ENCODE results near the gene B4GALNT2. TPM values are rescaled to one million over a fixed set of nuclear protein-coding genes. Genes with fewer than 3 reads are reported as not detected.
"Not testable (repeated sequence)": the region's sequence is repeated elsewhere in the genome, so short reads cannot be mapped to it uniquely, and the experiment has no call there.

B4GALNT2 gene
- total RNA-seq (ENCODE audit: low replicate concordance): 0.60 and 3.7 TPM in 2 replicates
- long read RNA-seq, full-length matches to known transcripts: 2 of 4 reads
- long read RNA-seq, partial matches to known transcripts: 1 of 4 reads
- long read RNA-seq, other reads (novel, unspliced or antisense): 1 of 4 reads

- peak within 1 kb of the TSS; percentile 78 for H3K4me3 Mint-ChIP-seq
- H3K27me3 Mint-ChIP-seq: peaks cover 86% of the 10 kb centered on the region
- H3K4me1 Mint-ChIP-seq (ENCODE audit: unreplicated experiment): peaks cover 4% of the 10 kb centered on the region
- H3K9me3 Mint-ChIP-seq: peaks cover 3% of the 10 kb centered on the region
- no peak for DNase-seq (ENCODE audit: extremely low spot score, unreplicated experiment)
- no peak for TF ChIP-seq CTCF (conservative IDR thresholded peaks at IDR 0.05)
- H3K27ac Mint-ChIP-seq: no peak within 1 kb of the TSS
- H3K36me3 Mint-ChIP-seq: peaks cover 8% of the 10 kb centered on the region
Observed at GRCh38 chr17:49132699-49133364, at the start of gene B4GALNT2. TSS of gene B4GALNT2 (plus strand) at chr17:49132769. CDS start at chr17:49132793, 24 bp downstream.

GRCh38 chr17:49085046-49085445 lies 47.5 kb upstream of the B4GALNT2 start:
- not testable (repeated sequence) for H3K4me3 Mint-ChIP-seq; H3K4me1 Mint-ChIP-seq (ENCODE audit: unreplicated experiment); H3K9me3 Mint-ChIP-seq; H3K36me3 Mint-ChIP-seq; DNase-seq (ENCODE audit: extremely low spot score, unreplicated experiment); H3K27ac Mint-ChIP-seq
- peaks cover 37% of the 10 kb centered on the region for H3K27me3 Mint-ChIP-seq

- H3K36me3 Mint-ChIP-seq: peaks cover under 1% of the 10 kb centered on the region
- H3K4me1 Mint-ChIP-seq (ENCODE audit: unreplicated experiment): no peaks in the 10 kb centered on the region
- no peak overlapping the region for H3K4me3 Mint-ChIP-seq
- H3K9me3 Mint-ChIP-seq: peaks cover 1% of the 10 kb centered on the region
- TF ChIP-seq CTCF (conservative IDR thresholded peaks at IDR 0.05): no peak
- no peak for DNase-seq (ENCODE audit: extremely low spot score, unreplicated experiment)
- H3K27me3 Mint-ChIP-seq: peaks cover 37% of the 10 kb centered on the region
- H3K27ac Mint-ChIP-seq: no peak overlapping the region
Observed at GRCh38 chr17:49085565-49086315, 46.8 kb upstream of the B4GALNT2 start.

- Mint-ChIP-seq H3K36me3 (peaks cover 3% of the 10 kb centered on the region), H3K4me1 (ENCODE audit: unreplicated experiment) (no peaks in the 10 kb centered on the region), H3K27ac (no peak overlapping the region), H3K4me3 (no peak overlapping the region), H3K27me3 (peaks cover 33% of the 10 kb centered on the region), H3K9me3 (peaks cover 5% of the 10 kb centered on the region)
- DNase-seq (ENCODE audit: extremely low spot score, unreplicated experiment): no peak
- no peak for TF ChIP-seq CTCF (conservative IDR thresholded peaks at IDR 0.05)
Observed at GRCh38 chr17:49086316-49086605, 46.3 kb upstream of the B4GALNT2 start.

GRCh38 chr17:49086649-49087048 lies 45.9 kb upstream of the B4GALNT2 start:
- peaks cover 31% of the 10 kb centered on the region for H3K27me3 Mint-ChIP-seq
- H3K27ac Mint-ChIP-seq: no peak overlapping the region
- peaks cover 5% of the 10 kb centered on the region for H3K9me3 Mint-ChIP-seq

More at GRCh38 chr17:49086649-49087048, 45.9 kb upstream of the B4GALNT2 start:
- no peak for DNase-seq (ENCODE audit: extremely low spot score, unreplicated experiment)
- Mint-ChIP-seq H3K4me1 (ENCODE audit: unreplicated experiment) (no peaks in the 10 kb centered on the region), H3K4me3 (no peak overlapping the region), H3K36me3 (peaks cover 3% of the 10 kb centered on the region)
- TF ChIP-seq CTCF (conservative IDR thresholded peaks at IDR 0.05): no peak

Measured in type B pancreatic cell (in vitro differentiated cells).